Sciatic nerve (tissue), 2 donors: ENCODE measurements around the gene WNT5B. TPM values are rescaled to one million over a fixed set of nuclear protein-coding genes. Genes with fewer than 3 reads are reported as not detected.

Source experiments
- ATAC-seq: fragments of 200-7000 bp; cut with Tn5 transposase; one replicate; pipeline ENCODE4 v1.9.1; 2020; ENCODE audit warnings: mild to moderate bottlenecking, moderate library complexity
- DNase-seq: peaks from one replicate; pipeline ENCODE4 v3.0.0-alpha.2; 2020; ENCODE audit warnings: low spot score
- intact Hi-C: fragments of 100-400 bp; cut with DNase I; formaldehyde crosslinking; loops from one replicate; pipeline ENCODE4 v1.14.2; 2022
- total RNA-seq: library from RNA; stranded (reverse); fragmentation: NEBNext Ultra II Directional; extraction: Animal tissue kit (Norgen Biotek cat#: 25700); gene quantifications from one replicate; pipeline ENCODE4 v1.2.1, GENCODE V29; 2021
- donor health status: DM: no; HTN: no; CAD: no.
- donor health status: DM: no; HTN: no; CAD: no.

Gene WNT5B
- total RNA-seq, 1 donor from 2014 or later, result 10.6 TPM

DNA sequence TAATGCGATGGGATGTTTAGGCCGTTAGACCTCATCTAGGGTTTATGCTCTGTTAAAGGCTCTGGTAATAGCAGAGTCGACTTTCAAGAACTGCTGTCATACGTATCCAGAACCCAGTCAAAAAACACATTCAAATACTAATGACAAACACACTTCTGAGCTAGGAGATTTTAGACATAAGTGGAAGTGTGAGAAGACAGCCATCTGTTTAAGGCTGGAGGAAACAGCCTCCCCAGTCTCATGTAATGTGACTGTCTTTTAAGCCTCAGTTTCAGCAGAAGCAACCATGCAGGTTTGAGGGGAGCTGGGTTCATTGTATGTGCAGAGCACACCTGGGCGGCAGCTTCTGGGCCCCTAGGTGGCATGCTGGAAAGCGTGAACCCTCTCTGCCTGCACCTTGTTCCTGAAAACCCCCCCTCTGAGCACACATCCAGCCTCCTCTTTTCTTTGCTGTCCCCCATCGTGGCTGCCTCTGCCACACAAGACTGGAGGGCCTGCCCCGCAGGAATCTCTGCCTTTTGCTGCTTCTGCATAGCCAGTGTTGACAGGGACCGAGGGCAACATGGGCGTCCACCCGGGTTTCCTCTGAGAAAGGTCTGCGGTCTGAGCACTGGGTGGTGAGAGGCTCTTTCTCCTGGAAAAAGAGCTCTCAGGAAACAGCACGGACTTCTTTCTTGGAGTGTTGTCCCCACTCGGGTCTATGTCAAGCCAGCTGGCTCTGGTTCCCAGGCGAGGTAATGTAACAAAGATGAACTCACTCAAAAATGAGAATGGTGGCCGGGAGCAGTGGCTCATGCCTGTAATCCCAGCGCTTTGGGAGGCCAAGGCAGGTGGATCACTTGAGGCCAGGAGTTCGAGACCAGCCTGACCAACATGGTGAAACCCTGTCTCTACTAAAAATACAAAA, 11.6 kb downstream of the WNT5B start:
- no peak for ATAC-seq
- no peak for DNase-seq
- intact Hi-C loops, result no loop called here

- intact Hi-C loops, result no loop called here
- ATAC-seq (no peak), DNase-seq (no peak)
Measured at GRCh38 chr12:1642513-1642912, 13.5 kb downstream of the WNT5B start.

GRCh38 chr12:1643043-1643442, 14.0 kb downstream of the WNT5B start:
- intact Hi-C loops, result no loop called here
- DNase-seq, result no peak
- no peak for ATAC-seq

DNA sequence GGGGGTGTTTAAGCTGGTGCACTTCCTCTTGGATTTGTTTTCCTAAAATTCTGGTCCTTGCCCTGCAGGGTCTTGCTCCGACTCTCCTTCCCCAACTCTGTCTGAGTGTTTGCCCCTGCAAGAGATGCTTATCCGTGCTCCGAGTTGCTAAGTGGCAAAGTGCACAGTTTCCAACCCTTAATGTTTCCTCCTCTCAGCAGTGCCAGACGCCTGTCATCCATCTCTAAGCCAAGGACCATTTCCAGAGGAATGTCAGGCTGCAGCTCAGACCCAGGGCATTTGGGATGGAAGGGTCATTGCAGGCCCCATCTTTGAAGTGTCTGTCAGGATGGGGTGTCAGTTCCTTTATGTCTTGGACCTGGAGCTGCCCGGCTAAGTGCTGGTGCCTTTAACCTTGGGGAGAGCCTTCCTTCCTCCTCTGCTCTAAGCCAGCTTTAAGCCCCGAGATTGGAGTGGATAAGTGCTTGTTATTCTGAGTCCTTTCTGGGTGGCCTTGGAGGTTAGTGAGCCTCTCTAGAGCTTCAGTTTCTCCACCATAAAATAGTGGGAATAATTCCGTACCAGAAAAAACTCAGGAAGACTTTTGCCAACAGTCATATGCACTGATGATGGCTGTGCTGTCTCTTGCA, 15.0 kb downstream of the WNT5B start:
- intact Hi-C loops, result no loop called here
- ATAC-seq (peak; percentile 2), DNase-seq (no peak)

DNA sequence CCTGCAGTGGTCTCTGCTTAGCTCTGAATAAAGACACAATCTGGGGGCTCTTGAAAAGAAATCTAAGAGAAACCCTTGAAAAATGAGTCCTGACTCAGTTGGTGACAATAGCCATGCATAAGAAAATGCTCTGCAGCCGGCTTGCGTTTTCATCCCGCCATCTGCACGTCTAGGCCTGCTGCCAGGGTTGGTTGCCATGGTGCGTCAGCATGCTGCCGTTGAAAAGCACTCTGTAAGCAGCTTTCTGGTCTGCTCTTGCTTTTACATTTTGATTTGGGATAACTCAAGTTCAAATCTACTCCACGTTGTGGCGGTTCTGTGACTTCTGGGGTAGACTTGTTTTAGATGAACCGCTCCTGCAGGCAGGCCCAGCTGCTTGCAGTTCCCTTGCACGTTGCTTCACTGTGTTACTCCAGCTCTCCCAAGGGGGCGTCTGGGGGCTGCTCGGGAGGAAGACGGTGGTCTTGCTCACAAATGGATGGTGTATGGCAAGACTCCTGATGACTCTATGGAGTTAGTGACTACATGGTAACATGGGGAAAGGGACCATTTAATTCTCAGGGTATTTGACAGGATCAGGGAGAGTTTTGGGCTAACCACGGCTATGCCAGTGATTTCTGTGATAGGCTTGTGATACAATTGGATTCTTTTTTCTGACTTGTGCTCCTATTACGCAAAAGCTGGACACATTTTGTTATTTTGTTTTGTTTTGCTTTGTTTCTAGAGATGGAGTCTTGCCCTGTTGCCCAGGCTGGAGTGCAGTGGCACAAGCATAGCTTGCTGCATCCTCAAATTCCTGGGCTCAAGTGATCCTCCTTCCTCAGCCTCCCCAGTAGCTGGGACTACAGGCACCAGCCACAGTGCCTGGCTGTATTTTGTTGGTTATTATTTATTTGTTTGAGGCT, 15.8 kb downstream of the WNT5B start:
- intact Hi-C loops, result no loop called here
- ATAC-seq (peak; percentile 85), DNase-seq (peak; percentile 90)

DNA sequence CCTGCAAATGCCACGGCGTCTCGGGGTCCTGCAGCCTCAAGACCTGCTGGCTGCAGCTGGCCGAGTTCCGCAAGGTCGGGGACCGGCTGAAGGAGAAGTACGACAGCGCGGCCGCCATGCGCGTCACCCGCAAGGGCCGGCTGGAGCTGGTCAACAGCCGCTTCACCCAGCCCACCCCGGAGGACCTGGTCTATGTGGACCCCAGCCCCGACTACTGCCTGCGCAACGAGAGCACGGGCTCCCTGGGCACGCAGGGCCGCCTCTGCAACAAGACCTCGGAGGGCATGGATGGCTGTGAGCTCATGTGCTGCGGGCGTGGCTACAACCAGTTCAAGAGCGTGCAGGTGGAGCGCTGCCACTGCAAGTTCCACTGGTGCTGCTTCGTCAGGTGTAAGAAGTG, 16.8 kb downstream of the WNT5B start:
- DNase-seq (no peak), ATAC-seq (no peak)
- intact Hi-C loops, result no loop called here

DNA sequence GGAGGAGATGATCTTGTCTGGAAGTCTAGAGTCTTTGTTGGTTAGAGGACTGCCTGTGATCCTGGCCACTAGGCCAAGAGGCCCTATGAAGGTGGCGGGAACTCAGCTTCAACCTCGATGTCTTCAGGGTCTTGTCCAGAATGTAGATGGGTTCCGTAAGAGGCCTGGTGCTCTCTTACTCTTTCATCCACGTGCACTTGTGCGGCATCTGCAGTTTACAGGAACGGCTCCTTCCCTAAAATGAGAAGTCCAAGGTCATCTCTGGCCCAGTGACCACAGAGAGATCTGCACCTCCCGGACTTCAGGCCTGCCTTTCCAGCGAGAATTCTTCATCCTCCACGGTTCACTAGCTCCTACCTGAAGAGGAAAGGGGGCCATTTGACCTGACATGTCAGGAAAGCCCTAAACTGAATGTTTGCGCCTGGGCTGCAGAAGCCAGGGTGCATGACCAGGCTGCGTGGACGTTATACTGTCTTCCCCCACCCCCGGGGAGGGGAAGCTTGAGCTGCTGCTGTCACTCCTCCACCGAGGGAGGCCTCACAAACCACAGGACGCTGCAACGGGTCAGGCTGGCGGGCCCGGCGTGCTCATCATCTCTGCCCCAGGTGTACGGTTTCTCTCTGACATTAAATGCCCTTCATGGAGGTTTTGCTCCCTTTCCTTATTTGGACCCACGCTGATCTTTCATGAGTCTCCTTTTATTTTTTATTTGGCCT, 17.7 kb downstream of the WNT5B start:
- intact Hi-C loops, result no loop called here
- DNase-seq (no peak), ATAC-seq (no peak)

GRCh38 chr12:1647285-1647669, 18.2 kb downstream of the WNT5B start:
- DNase-seq (no peak), ATAC-seq (no peak)
- intact Hi-C loops, result no loop called here

DNA sequence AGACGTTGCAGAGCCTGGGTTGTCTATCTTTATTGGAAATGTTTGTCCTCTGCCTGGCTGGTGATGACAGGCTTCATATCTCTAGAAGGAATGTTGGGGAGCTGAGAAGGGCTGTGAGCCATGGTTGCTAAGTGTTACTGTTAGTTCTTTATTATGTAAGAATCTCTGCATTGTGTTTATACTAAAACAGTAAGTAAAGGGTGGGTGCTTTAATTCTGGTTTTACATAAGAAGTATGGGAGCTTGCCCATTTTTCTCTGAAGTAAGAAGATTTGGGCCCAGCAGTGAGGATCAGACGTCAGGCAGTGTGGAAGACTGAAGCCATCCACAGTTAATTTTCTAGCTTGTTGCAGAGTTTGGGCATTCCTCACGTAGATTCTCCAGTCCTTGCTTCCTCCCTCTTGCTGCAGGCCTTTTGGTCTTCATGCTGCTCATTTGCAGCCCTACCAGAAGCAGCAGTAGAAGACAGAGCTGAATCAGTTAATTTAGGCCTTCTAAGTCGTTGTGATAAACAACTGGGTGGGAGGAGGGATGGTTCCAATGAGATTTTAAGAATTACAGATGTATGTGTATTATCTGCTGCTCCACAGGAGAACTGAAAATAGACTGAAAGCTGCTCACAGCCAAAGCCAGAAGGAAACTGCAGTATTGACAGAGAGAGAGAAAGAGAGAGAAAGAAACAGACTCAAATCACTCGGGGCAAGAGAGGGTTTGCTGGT, 21.4 kb downstream of the WNT5B start:
- intact Hi-C loops, result no loop called here
- DNase-seq (no peak), ATAC-seq (no peak)

DNA sequence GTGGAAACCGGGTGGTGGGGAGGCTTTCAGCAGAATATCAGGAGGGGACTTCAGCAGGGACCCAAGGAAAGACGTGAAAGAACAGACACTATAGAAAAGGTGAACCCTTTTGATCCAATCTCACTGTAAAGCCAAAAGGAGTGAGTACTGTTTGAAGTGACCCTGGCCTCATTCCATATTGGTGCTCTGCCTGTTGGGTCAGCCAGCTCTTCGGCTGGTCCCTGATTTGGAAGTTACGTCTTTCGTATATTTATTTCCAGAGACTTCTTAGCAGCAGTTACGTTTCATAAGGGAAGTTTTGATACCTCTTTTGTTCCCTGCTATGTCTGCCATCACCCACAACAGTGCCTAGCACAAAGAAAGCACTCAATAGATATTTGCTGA, 21.9 kb downstream of the WNT5B start:
- DNase-seq (no peak), ATAC-seq (no peak)
- intact Hi-C loops, result no loop called here

DNA sequence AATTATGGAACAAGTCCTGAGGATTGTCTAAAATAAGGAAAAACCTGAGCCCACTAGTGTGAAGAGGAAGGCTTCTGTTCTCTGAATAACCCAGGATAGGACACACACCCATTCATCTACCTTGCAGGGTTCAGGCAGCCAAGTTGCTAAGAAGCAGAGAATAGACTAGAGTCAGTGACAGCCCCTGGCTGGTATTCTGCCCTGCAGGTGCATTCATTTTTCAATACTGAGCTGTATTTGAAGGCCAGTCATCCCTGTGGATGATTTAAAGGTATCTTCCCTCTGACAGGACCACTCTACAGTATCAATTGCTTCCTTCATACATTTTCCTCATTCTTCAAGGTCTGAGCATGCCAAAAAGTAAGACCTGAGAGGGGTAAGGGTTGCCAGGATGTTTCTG, 22.9 kb downstream of the WNT5B start:
- ATAC-seq, result no peak
- no peak for DNase-seq

GRCh38 chr12:1655225-1655788, 26.3 kb downstream of the WNT5B start:
- ATAC-seq, result no peak
- DNase-seq, result no peak
- intact Hi-C loops, result no loop called here

More for the DNA sequence above, 22.9 kb downstream of the WNT5B start:
- intact Hi-C loops, result loop anchor here (2.0 kb wide), 1 partner anchor 139 kb away; no protein-coding TSS in a partner anchor

- peak; percentile 49 for DNase-seq
- intact Hi-C loops, result no loop called here
- ATAC-seq, result no peak
Measured at GRCh38 chr12:1656902-1657301, 27.9 kb downstream of the WNT5B start.

DNA sequence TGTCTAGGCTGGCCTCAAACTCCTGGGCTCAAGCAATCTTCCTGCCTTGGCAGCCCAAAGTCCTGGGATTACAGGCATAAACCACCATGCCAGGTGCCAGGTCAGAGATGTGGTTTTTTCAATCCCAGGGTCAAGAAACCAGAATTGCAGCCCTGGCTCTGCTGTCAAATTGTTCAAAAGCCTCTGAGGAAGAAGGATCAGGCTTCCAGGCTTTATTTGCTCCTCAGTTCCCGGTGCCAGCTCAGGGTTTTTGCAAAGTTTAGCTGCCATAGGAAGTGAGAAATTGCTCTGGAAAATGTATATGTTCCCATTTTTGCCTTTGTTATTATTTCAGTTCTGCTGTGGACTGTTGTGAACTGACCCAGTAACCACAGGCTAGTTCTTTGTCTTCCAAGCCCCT, 28.7 kb downstream of the WNT5B start:
- ATAC-seq, result no peak
- intact Hi-C loops, result no loop called here
- DNase-seq, result peak; percentile 43

GRCh38 chr12:1660304-1661187, 31.5 kb downstream of the WNT5B start:
- intact Hi-C loops, result no loop called here
- ATAC-seq (peak; percentile 78), DNase-seq (peak; percentile 81)

- intact Hi-C loops, result no loop called here
- ATAC-seq, result peak; percentile 86
- peak; percentile 93 for DNase-seq
Measured at GRCh38 chr12:1661553-1662335, 32.7 kb downstream of the WNT5B start.
